Femur (tissue), 1 donor: ENCODE data around the gene MDH2.
A peak's percentile ranks its signal among the peaks of the same experiment; 100 is the strongest.
"Not testable (repeated sequence)": the region's sequence is repeated elsewhere in the genome, so short reads cannot be mapped to it uniquely, and the experiment has no call there.

ENCODE experiments used
- DNase-seq: peaks from one replicate; pipeline ENCODE4 v3.0.0-alpha.2; 2017

MDH2 gene

GRCh38 chr7:76073335-76073990 lies 25.6 kb downstream of the MDH2 start:
- DNase-seq, result no peak

GRCh38 chr7:76074306-76074971 lies 26.5 kb downstream of the MDH2 start:
- no peak for DNase-seq

GRCh38 chr7:76074972-76075370 lies 27.1 kb downstream of the MDH2 start:
- no peak for DNase-seq

- DNase-seq, result no peak
Measured at GRCh38 chr7:76076995-76077394, 29.1 kb downstream of the MDH2 start.

GRCh38 chr7:76077435-76077834 lies 29.5 kb downstream of the MDH2 start:
- no peak for DNase-seq

- no peak for DNase-seq
Measured at GRCh38 chr7:76080204-76080603, 32.3 kb downstream of the MDH2 start.

GRCh38 chr7:76084115-76084514 lies 36.2 kb downstream of the MDH2 start:
- DNase-seq, result not testable (repeated sequence)

GRCh38 chr7:76086070-76086469 lies 38.2 kb downstream of the MDH2 start:
- no peak for DNase-seq

- not testable (repeated sequence) for DNase-seq
Measured at GRCh38 chr7:76087362-76087791, 39.5 kb downstream of the MDH2 start.

- no peak for DNase-seq
Measured at GRCh38 chr7:76089865-76090475, 42.1 kb downstream of the MDH2 start.

- no peak for DNase-seq
Measured at GRCh38 chr7:76091506-76091905, 43.6 kb downstream of the MDH2 start.

GRCh38 chr7:76093531-76093930 lies 45.6 kb downstream of the MDH2 start:
- not testable (repeated sequence) for DNase-seq

GRCh38 chr7:76094326-76094725 lies 46.4 kb downstream of the MDH2 start:
- not testable (repeated sequence) for DNase-seq

- DNase-seq, result no peak
Measured at GRCh38 chr7:76095908-76096307, 48.0 kb downstream of the MDH2 start.

- DNase-seq, result not testable (repeated sequence)
Measured at GRCh38 chr7:76101693-76102437, 54.0 kb downstream of the MDH2 start.

- DNase-seq, result not testable (repeated sequence)
Measured at GRCh38 chr7:76103788-76104187, 55.9 kb downstream of the MDH2 start.

GRCh38 chr7:76106130-76106529 lies 58.2 kb downstream of the MDH2 start:
- DNase-seq, result not testable (repeated sequence)

- no peak for DNase-seq
Measured at GRCh38 chr7:76106893-76107292, 59.0 kb downstream of the MDH2 start.

- DNase-seq, result peak; percentile 21
Measured at GRCh38 chr7:76108540-76109233, 60.8 kb downstream of the MDH2 start.

GRCh38 chr7:76113042-76113630 lies 65.2 kb downstream of the MDH2 start:
- DNase-seq, result not testable (repeated sequence)

- not testable (repeated sequence) for DNase-seq
Measured at GRCh38 chr7:76114742-76115141, 66.8 kb downstream of the MDH2 start.
